ENCODE measurements around the gene PTGR2.

The PTGR2 gene

GRCh38 chr14:73924337-73924736 is 72.7 kb downstream of the PTGR2 start:
- H3K27ac ChIP-seq = no peak overlapping the region
- H3K9me3 ChIP-seq (ENCODE audit: severe bottlenecking) = no peaks in the 10 kb centered on the region
- no peaks in the 10 kb centered on the region for H3K27me3 ChIP-seq (ENCODE audit: insufficient read depth, low read depth, severe bottlenecking)
- TF ChIP-seq, protein P1, sequence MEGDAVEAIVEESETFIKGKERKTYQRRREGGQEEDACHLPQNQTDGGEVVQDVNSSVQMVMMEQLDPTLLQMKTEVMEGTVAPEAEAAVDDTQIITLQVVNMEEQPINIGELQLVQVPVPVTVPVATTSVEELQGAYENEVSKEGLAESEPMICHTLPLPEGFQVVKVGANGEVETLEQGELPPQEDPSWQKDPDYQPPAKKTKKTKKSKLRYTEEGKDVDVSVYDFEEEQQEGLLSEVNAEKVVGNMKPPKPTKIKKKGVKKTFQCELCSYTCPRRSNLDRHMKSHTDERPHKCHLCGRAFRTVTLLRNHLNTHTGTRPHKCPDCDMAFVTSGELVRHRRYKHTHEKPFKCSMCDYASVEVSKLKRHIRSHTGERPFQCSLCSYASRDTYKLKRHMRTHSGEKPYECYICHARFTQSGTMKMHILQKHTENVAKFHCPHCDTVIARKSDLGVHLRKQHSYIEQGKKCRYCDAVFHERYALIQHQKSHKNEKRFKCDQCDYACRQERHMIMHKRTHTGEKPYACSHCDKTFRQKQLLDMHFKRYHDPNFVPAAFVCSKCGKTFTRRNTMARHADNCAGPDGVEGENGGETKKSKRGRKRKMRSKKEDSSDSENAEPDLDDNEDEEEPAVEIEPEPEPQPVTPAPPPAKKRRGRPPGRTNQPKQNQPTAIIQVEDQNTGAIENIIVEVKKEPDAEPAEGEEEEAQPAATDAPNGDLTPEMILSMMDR (IDR thresholded peaks at IDR 0.05; ENCODE audit: low read depth, low read length) = no peak
- H3K36me3 ChIP-seq = peaks cover 92% of the 10 kb centered on the region
- no peak for DNase-seq
- no peak overlapping the region for H3K4me3 ChIP-seq (ENCODE audit: low read depth, low read length)
